OCI-LY1 (cell line): ENCODE measurements around the gene NUP98.

Experiments
- CTCF ChIP-seq: fragments of 200-600 bp; sonication (generic), shearing (Covaris generic); IDR thresholded peaks from 2 replicates; pipeline ENCODE4 v1.5.1; 2017; ENCODE audit warnings: mild to moderate bottlenecking, antibody characterized with exemption, low read length, moderate library complexity, mixed read lengths
- EZH2 ChIP-seq: fragments of 200-600 bp; sonication (generic), shearing (Covaris generic); IDR thresholded peaks from 2 replicates; pipeline ENCODE4 v1.8.0; 2017; ENCODE audit warnings: borderline replicate concordance, mixed run types, mild to moderate bottlenecking, antibody characterized with exemption, low read length, moderate library complexity, mixed read lengths

DNA sequence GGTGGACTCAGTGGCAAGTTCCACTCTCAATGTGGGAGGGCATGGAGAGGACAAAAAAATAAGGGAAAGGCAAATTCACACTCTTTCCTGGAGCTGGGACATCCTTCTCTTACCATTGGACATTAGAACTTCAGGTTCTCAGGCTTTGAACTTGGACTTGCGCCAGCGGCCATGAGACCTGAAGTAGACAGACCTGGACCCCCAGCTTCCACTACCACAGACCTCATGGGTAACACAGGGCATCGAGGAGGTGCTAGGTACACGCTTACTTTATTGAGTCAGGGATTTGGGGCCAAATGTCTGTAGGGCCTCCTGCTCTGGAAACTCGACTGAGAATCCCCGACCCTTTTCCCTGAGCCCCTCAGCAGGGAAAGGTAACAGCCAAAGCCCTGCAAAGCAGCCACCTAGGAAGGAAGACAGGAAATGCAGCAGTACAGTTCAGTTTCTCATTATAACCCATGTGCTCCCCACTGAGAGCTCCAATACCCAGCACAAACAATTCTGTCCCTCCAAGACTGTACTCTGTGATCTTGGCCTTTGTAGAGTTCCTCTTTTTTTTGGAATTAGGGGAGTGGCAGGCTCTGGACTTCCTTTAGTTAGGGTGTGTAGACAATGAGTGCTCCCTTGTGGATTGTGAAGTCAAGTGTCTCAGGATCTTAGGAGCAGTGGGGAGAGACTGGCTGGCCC, 131.9 kb downstream of the NUP98 start:
- TF ChIP-seq CTCF (no peak), EZH2 (no peak)
